HG03558 (cell line): ENCODE results near the gene ZSWIM1.
"Not testable (repeated sequence)": the region's sequence is repeated elsewhere in the genome, so short reads cannot be mapped to it uniquely, and the experiment has no call there.

Experiments used
- ATAC-seq: cut with Tn5 transposase; IDR thresholded peaks from one replicate; pipeline ENCODE4 v1.9.1; 2021; ENCODE audit warnings: moderate number of reproducible peaks; ENCODE audit not compliant: unreplicated experiment; ENCODE audit errors: extremely low read depth

ZSWIM1 gene

DNA sequence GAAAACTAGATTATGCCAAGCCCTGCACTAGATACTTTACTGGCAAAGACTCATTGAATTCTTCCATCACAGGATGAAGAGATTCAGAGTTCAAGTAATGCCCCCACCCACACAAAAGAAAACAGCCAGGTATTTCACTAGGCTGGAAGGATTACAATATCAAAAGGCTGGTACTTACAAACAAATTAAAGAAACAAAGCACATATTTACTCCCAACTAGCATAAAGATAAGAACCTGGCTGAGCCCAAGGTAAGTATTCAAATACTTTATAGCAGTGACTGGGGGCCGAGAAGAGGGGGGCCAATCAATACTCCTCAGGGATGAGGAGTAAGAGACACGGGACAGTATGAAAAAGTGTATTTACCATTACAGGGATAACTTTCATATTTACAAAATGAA, 27.5 kb upstream of the ZSWIM1 start:
- ATAC-seq: no peak

- ATAC-seq: peak; percentile 83
Measured at GRCh38 chr20:45857114-45857881, 23.7 kb upstream of the ZSWIM1 start, which contains the start of the genes ACOT8 and ZSWIM3. ACOT8 (minus strand) TSS chr20:45857392; CDS start chr20:45857315, 77 bp downstream. ZSWIM3 (plus strand) TSS chr20:45857614; CDS start chr20:45857826, 212 bp downstream.

DNA sequence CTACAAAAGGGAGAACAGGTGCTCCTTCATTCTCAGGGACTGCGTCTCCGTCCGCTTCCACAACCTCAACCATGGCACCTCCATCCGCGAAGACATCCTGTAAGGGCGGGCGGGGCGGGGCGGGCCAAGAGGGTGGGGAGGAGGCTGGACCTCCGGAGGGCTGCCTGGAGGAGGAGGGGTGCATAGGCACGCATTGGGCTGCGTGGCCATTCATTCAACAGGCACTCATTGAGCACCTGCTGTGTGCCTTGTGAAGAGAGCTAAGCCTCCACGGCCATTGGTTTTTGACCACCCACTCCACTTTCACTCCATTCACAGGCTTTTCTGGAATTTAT, 23.2 kb upstream of the ZSWIM1 start:
- peak; percentile 9 for ATAC-seq

- ATAC-seq: no peak
Measured at GRCh38 chr20:45859916-45860315, 21.1 kb upstream of the ZSWIM1 start.

- no peak for ATAC-seq
Measured at GRCh38 chr20:45860560-45861220, 20.3 kb upstream of the ZSWIM1 start.

- ATAC-seq: no peak
Measured at GRCh38 chr20:45861221-45862075, 19.6 kb upstream of the ZSWIM1 start.

DNA sequence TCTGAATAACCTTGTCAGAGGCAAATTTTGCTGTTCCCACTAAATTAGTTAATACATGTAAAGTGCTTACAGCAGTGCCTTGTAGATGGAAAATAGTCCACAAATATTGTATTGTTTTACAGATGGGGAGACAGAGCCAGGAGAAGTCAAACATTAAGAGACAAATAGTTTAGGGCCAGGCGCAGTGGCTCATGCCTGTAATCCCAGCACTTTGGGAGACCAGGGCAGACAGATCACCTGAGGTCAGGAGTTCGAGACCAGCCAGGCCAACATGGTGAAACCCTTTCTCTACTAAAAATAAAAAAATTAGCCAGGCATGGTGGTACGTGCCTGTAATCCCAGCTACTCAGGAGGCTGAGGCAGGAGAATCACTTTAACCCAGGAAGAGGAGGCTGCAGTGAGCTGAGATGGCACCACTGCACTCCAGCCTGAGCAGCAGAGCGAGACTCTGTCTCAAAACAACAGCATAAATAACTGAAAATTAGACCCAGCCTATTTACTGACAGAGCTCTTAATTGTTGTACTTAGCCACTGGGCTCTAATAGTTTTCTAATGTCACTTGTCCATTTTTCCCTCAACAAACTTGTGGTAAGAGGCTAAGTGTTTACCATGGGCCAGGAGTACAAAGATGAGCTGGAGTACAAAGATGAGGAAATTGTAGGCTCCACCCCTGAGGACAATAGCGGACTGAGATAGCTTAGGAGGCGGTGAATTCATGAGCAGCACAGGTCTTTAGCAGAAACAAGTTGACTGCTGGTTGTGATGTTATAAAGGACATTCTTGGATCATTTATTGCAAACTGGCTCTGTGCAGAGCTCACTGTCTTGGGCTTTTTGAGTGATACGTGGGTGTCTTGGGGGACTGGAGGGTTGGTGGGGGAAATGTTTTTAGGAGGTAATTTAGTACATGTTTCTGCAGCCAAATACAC, 17.2 kb upstream of the ZSWIM1 start:
- ATAC-seq: no peak

DNA sequence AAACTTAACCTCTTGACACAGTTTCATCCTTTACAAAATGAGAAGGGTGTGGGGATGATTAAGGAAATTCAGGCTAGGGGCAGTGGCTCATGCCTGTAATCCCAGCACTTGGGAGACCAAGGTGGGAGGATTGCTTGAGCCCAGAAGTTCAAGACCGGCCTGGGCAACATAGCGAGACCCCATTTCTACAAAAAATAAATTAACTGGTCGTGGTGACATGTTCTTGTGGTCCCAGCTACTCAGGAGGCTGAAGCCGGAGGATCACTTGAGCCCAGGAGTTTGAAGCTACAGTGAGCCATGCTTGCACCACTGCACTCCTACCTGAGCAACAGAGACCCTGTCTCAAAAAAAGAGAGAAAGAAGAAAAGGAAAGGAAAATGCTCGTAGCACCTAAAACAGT, 14.6 kb upstream of the ZSWIM1 start:
- ATAC-seq: no peak

- ATAC-seq: no peak
Measured at GRCh38 chr20:45867136-45867818, 13.8 kb upstream of the ZSWIM1 start.

DNA sequence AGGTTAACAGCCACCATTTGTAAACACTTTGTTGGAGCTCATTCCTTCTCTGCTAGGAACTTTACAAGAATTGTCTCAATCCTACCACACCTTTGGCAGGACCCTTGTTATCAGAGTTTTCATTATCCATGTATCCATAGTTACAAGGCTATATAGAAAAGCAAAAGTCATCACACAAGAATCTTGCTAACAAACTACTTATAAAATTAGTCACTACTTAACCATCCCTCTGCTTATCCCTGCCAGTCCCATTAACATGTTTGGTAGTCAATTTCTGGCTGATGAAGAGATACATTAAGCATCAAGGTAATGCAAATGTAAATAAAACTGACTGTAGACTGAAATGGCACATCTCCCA, 13.2 kb upstream of the ZSWIM1 start:
- no peak for ATAC-seq

DNA sequence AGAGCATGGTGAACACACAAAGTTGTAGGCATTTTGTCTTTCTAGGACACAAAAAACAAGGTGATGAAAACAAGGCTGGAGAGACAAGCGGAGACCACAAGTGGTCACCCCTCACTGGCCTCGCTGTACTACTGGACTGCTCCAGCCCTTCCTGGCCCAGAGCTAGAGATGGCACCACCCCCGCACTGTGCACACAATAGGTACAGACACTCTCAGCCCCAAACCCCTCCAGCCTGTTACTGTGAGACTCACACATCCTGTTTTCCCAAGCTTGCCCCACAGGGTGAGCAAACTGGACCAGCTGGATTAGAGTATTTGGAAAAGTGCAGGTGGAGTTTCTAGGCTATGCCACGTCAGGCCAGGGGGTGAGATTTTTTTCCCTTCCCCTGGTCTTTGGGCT, 8.4 kb upstream of the ZSWIM1 start:
- no peak for ATAC-seq

DNA sequence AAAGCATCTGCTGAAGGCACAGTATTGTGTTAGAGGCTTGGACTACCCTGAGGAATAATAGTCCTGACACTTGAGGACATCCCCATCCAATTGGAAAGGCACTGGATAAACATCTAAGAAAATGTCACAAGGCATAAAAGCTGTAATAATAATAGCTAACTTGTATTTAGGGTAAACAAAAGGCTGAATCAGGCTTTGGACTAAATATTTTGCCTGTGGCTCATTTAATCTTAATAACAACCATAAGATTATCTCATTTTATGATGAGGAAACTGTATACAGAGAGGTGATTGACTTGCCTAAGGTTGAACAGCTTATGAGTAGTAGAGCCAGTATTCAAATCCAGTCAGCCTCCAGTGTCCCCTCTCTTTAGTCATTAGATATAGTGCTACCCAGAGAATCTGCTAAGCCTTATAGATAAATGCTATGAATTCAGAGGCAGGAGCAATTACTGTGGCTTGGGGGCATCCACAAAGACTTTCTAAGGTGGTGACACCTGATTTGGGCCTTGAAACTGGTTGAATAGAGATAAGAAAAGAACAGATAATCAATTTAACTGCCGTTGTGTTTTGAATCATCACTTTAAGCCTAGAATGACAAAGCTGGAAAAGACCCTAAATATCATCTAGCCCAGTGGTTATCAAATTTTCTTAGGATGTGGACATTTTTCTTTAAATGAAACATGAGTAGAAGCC, 7.5 kb upstream of the ZSWIM1 start:
- ATAC-seq: no peak

DNA sequence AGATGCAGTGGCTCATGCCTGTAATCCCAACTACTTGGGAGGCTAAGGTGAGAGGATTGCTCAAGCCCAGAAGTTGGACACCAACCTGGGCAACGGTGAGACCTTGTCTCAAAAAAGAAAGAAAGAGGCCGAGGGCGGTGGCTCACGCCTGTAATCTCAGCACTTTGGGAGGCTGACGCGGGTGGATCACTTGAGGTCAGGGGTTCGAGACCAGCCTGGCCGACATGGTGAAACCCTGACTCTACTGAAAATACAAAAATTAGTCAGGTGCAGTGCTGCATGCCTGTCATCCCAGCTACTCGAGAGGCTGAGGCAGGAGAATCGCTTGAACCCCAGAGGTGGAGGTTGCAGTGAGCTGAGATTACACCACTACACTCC, 6.9 kb upstream of the ZSWIM1 start:
- not testable (repeated sequence) for ATAC-seq

GRCh38 chr20:45874576-45874975, 6.5 kb upstream of the ZSWIM1 start:
- no peak for ATAC-seq

DNA sequence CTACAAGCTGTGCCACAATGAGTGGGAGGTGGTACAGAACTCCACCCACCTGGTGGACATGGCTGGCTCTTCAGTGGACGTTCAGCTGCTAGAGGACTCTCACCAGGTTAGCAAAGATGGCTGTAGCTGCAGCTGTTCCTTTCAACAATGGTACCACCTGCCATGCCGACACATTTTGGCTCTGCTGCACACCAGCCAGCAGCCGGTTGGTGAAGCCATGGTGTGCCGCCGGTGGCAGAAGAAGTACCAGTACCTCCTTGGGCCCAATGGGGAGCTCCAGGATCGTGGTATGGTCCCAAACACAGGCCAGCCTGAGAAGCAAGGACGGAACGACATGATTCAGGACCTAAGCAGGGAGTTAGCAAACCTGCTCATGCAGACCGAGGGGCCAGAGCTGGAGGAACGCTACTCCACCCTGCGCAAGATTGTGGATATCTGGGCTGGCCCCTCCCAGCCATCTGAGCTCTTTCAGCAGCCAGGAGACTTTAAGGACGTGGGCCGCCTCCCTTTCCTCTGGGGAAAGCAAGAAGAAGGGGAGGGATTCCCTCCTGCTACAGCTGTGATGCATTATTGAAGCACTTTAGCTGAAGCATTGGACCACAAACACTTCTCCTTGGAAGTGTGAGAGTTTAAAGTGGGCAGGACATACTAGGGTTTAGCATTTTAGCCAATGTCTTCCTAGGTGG, 2.8 kb upstream of the ZSWIM1 start:
- no peak for ATAC-seq

GRCh38 chr20:45882469-45883099, 1.6 kb downstream of the ZSWIM1 start:
- no peak for ATAC-seq

- ATAC-seq: no peak
Measured at GRCh38 chr20:45883100-45883469, 2.1 kb downstream of the ZSWIM1 start.
